GM21825 (cell line): ENCODE results near the gene RHOV.
"Not testable (repeated sequence)": the region's sequence is repeated elsewhere in the genome, so short reads cannot be mapped to it uniquely, and the experiment has no call there.

Source experiments
- ATAC-seq: cut with Tn5 transposase; IDR thresholded peaks from one replicate; pipeline ENCODE4 v1.9.1; 2021; ENCODE audit warnings: mild to moderate bottlenecking, moderate library complexity; ENCODE audit not compliant: unreplicated experiment

The RHOV gene

GRCh38 chr15:40875991-40876730 lies 2.1 kb upstream of the RHOV start:
- ATAC-seq, result no peak

- ATAC-seq, result no peak
Observed at GRCh38 chr15:40872791-40873693, 992 bp downstream of the RHOV start.

GRCh38 chr15:40871749-40872617 lies 2.1 kb downstream of the RHOV start:
- no peak for ATAC-seq

GRCh38 chr15:40870716-40871115 lies 3.3 kb downstream of the RHOV start:
- ATAC-seq, result no peak

GRCh38 chr15:40869686-40870085 lies 4.3 kb downstream of the RHOV start:
- ATAC-seq, result no peak

GRCh38 chr15:40867199-40867598 lies 6.8 kb downstream of the RHOV start:
- no peak for ATAC-seq

- no peak for ATAC-seq
Observed at GRCh38 chr15:40863660-40864270, 10.3 kb downstream of the RHOV start.

- ATAC-seq, result not testable (repeated sequence)
Observed at GRCh38 chr15:40861147-40861546, 12.9 kb downstream of the RHOV start.

GRCh38 chr15:40859206-40859851 lies 14.7 kb downstream of the RHOV start:
- peak; percentile 57 for ATAC-seq

GRCh38 chr15:40858706-40859105 lies 15.3 kb downstream of the RHOV start:
- no peak for ATAC-seq

GRCh38 chr15:40857601-40858341 lies 16.3 kb downstream of the RHOV start:
- peak; percentile 46 for ATAC-seq

- no peak for ATAC-seq
Observed at GRCh38 chr15:40856746-40857145, 17.3 kb downstream of the RHOV start.

- ATAC-seq, result no peak
Observed at GRCh38 chr15:40855706-40856234, 18.3 kb downstream of the RHOV start.

- no peak for ATAC-seq
Observed at GRCh38 chr15:40854161-40854560, 19.9 kb downstream of the RHOV start.

GRCh38 chr15:40853241-40853890 lies 20.7 kb downstream of the RHOV start:
- ATAC-seq, result no peak

- ATAC-seq, result no peak
Observed at GRCh38 chr15:40852529-40852928, 21.5 kb downstream of the RHOV start.

- ATAC-seq, result no peak
Observed at GRCh38 chr15:40850576-40851112, 23.4 kb downstream of the RHOV start.

- ATAC-seq, result peak; percentile 72
Observed at GRCh38 chr15:40847223-40847961, 26.6 kb downstream of the RHOV start.
